Ishikawa (cell line): ENCODE results near the gene AP3B1.

Experiments used
- CEBPB ChIP-seq: IDR thresholded peaks from 2 replicates; pipeline ENCODE4 v1.6.1; 2012
- CREB1 ChIP-seq: IDR thresholded peaks from 2 replicates; pipeline ENCODE4 v1.6.1; 2012; ENCODE audit warnings: low read depth
- EGR1 ChIP-seq: IDR thresholded peaks from 2 replicates; pipeline ENCODE4 v1.6.1; 2012
- EP300 ChIP-seq: IDR thresholded peaks from 2 replicates; pipeline ENCODE4 v1.6.1; 2012; ENCODE audit warnings: borderline replicate concordance
- FOXM1 ChIP-seq: IDR thresholded peaks from 2 replicates; pipeline ENCODE4 v1.6.1; 2012; ENCODE audit warnings: low read depth, borderline replicate concordance
- MAX ChIP-seq: IDR thresholded peaks from 2 replicates; pipeline ENCODE4 v1.6.1; 2012
- NFIC ChIP-seq: IDR thresholded peaks from 2 replicates; pipeline ENCODE4 v1.6.1; 2012
- RAD21 ChIP-seq: IDR thresholded peaks from 2 replicates; pipeline ENCODE4 v1.6.1; 2012; ENCODE audit warnings: low read depth
- REST ChIP-seq: IDR thresholded peaks from 2 replicates; pipeline ENCODE4 v1.6.1; 2012; ENCODE audit warnings: low read depth, mild to moderate bottlenecking
- TAF1 ChIP-seq: IDR thresholded peaks from 2 replicates; pipeline ENCODE4 v1.6.1; 2012; ENCODE audit warnings: low read depth, mild to moderate bottlenecking
- TCF12 ChIP-seq: IDR thresholded peaks from 2 replicates; pipeline ENCODE4 v1.6.1; 2012; ENCODE audit warnings: low read depth
- TEAD4 ChIP-seq: IDR thresholded peaks from 2 replicates; pipeline ENCODE4 v1.6.1; 2012
- USF1 ChIP-seq: IDR thresholded peaks from 2 replicates; pipeline ENCODE4 v1.6.1; 2012
- YY1 ChIP-seq: IDR thresholded peaks from 2 replicates; pipeline ENCODE4 v1.6.1; 2012; ENCODE audit warnings: low read depth
- ZBTB7A ChIP-seq: IDR thresholded peaks from 2 replicates; pipeline ENCODE4 v1.6.1; 2012; ENCODE audit warnings: low read depth

The AP3B1 gene

GRCh38 chr5:77985247-77985646 is 309.3 kb downstream of the AP3B1 start:
- TF ChIP-seq NFIC (no peak), EP300 (no peak), EGR1 (no peak), TAF1 (no peak), RAD21 (no peak), MAX (no peak), CREB1 (no peak), CEBPB (no peak), REST (no peak), USF1 (no peak), TEAD4 (no peak)

GRCh38 chr5:77984587-77984986 is 309.9 kb downstream of the AP3B1 start:
- no peak for TF ChIP-seq CEBPB
- no peak for TF ChIP-seq ZBTB7A
- no peak for TF ChIP-seq USF1
- no peak for TF ChIP-seq FOXM1
- TF ChIP-seq TEAD4, result no peak
- TF ChIP-seq TCF12, result no peak
- no peak for TF ChIP-seq TAF1
- no peak for TF ChIP-seq YY1
- TF ChIP-seq MAX, result no peak
- TF ChIP-seq EGR1, result no peak
- no peak for TF ChIP-seq RAD21
- TF ChIP-seq NFIC, result no peak
- TF ChIP-seq REST, result no peak

- TF ChIP-seq YY1 (no peak), FOXM1 (no peak), TAF1 (no peak), TEAD4 (no peak), EGR1 (no peak), EP300 (no peak), CEBPB (no peak), TCF12 (no peak), REST (no peak), USF1 (no peak), ZBTB7A (no peak), RAD21 (no peak), MAX (no peak), CREB1 (no peak), NFIC (no peak)
Observed at GRCh38 chr5:77983482-77984199, 310.9 kb downstream of the AP3B1 start.

- TF ChIP-seq YY1 (no peak), TAF1 (no peak), TEAD4 (no peak), EGR1 (no peak), ZBTB7A (no peak), CEBPB (no peak)
Observed at GRCh38 chr5:77981820-77982219, 312.7 kb downstream of the AP3B1 start.
